Stimulated activated CD8-positive, alpha-beta memory T cell treated with anti-CD3 and anti-CD28 coated beads, Interleukin-7, amount 100 ng/mL, for 4 hours (primary cell): ENCODE data around the gene TMEM72.

Experiments
- DNase-seq, 2 donors: peaks; one replicate each; pipeline ENCODE4 v3.0.0-alpha.2; 2020; ENCODE audit warnings: low read depth in 2 of 2

Gene TMEM72

DNA sequence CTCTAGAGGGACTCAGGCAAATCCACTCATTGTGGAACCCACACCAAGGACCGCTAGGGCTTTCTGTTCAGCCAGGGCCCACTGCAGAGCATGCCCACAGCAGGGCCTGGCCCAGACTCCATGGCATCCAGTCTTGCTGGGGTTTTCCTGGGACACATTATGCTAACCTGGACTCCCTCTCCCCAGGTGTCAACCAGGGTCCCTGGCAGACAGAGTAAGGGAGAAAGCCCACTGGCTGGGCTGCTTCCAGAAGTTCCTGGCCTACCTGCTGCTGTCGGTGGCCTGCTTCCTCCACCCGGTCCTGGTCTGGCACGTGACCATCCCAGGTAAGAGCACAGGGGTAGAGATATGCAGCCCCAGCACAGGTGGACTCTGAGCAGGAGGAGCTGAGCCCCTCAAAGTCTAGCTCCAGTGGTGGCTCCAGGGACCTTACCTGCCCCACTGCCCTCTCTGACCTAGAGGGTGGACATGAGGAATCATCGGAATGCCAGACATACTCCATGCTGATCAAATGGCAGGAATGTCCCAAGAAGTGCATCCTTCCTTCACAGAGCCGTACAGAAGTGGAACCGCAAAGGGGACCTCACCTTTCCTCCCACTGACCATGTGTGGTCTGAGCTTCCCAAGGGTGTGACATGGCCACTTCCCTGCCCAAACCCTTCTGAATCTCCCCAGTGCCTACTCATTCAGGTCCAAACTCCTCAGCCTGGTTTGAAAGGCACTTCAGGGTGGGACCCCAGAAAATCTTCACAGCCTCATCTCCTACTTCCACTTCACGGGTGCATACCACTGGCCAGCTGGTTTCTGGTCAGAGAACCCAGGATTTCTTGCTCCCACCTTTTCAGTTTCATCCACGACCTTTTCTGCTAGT lies 22.5 kb downstream of the TMEM72 start:
- no peak for DNase-seq

DNA sequence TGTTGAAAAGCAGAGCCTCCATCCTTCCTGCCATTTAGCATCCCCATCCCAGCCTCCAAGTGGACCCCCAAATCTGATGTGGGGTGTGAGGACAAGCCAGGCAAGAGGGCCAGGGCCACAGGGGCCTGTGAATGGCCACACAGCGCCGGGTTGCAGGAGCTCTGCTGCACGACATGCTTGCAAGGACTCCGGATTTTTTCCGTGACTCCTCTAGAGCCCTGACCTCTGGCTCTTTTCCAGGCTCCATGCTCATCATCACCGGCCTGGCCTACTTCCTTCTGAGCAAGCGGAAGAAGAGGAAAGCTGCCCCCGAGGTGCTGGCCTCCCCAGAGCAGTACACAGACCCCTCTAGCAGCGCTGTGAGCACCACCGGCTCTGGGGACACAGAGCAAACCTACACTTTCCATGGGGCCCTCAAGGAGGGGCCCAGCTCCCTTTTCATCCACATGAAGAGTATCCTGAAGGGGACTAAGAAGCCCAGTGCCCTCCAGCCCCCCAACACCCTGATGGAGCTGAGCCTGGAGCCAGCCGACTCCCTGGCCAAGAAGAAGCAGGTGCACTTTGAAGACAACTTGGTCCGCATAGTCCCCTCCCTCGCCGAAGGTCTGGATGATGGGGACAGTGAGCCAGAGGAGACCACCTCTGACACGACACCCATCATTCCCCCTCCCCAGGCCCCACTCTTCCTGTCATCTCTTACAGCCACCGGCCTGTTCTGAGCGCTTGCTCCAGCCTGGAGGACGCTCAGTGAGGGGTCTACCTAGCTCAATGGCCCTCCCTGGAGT lies 23.5 kb downstream of the TMEM72 start:
- DNase-seq: no peak

DNA sequence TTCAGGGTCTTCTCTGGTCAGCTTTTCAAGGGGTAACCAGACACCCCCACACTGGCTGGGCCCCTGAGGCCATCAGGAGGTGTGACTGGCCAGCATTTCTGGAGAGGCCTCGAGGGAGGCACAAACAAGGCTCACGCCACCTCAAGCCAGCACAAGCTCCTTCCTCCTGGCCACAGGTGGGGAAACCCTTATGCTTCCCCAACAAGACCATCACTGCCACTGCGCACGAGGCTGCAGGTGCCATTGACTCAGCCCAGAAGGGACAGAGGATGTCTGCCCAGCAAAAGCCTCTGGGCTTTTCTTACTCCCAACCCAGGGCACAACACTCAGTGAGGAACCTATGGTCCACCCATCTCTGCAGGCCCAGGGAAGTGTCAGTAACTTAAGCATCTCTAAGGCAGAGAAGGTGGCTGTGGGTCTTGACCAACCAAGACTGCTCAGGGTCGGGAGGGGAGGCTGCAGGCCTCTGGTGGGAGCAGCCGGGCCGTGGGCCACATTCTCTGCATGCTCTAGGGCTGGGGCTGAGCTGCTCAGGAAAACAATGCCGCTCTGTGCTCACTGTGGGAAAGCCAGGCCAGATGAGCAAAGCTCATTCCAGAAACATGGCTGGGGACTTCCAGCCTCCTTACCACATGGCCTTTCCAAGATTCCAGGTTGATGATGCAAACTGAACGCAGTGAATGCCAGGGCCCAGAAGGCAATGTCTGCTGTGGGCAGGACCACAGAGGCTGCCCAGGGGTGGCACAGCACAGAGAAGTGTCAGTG lies 24.2 kb downstream of the TMEM72 start:
- no peak for DNase-seq

DNA sequence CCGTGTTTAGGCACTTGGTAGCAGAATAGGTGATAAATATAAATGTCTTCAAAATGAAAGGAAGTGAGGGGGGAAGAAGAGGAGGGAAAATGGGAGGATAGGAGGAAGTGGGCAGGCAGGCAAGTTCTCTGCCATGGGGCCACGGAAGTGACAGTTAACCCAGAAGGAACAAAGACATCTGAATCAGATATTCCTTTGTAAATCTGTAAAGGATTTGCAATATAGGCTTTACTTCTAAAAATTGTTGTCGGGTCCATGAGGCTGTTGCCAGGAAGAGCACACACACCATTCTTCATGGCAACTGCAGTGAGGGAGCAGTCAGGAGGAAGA lies 24.8 kb downstream of the TMEM72 start:
- no peak for DNase-seq

DNA sequence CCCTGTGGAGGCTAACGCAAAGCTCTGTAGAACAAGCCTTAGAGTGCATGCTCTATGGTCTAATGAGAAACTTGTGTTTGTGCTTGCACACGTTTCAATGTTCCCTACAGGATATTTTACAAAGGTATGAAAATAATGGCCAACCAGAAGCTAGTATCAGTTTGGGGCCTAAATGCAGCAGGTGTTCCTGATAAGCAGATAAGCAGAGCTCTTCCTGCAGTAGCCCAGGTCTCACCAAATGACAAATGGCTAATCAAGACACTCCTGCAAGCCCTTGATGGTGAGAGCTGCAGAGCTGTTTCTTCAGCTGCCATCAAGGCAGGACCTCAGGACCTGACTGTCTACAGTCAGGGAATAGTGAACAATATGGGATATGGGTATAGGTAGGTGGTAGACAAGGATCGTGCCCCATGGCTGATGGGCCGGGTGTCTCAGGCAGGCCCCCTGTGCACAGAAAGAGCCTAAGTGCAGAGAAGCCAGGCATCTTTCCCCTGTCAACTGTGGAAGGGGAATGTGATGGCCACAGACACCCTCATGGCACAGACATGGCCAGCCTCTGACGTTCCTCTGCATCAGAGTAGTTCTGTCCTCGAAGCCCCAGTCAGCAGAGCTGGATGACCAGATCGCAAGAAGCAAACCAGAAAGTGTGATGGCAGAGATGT lies 25.3 kb downstream of the TMEM72 start:
- DNase-seq: no peak

DNA sequence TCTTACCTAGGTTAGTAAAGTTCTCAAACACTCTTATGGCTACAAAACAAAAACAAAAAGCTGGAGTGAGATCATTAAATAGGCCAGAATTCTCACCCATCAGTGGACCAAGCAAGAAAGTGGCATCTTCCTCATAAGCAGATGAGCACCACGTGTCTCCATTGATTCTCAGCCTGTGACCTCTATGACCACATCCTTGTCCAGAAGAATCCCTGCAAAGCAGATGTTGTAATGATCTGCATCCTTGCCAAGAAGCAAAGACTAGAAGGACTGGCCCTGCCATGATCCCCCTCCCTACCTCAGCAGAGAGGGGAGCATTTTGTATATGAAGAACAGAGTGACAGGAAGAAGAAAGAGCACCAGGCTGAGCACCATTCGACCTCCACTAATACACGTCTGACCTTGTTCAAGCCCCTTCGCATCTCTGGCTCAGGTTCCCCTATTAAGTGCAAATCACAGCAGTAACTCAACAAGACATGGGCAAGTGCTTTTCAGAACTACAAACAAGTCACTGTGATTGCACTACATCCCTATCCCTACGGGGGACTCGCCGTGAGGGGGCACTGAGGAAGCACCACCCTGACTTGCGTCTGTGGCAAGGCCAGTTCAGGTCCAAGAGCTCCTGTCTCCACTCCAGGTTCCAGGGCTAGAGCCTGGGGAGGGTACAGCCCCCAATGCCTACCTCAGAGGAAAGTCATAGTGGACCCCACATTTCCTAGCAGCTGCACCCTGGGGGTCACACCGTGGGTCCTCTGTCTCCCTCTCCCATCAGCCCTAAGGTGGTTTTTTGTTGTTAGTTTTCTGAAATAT lies 26.3 kb downstream of the TMEM72 start:
- no peak for DNase-seq

DNA sequence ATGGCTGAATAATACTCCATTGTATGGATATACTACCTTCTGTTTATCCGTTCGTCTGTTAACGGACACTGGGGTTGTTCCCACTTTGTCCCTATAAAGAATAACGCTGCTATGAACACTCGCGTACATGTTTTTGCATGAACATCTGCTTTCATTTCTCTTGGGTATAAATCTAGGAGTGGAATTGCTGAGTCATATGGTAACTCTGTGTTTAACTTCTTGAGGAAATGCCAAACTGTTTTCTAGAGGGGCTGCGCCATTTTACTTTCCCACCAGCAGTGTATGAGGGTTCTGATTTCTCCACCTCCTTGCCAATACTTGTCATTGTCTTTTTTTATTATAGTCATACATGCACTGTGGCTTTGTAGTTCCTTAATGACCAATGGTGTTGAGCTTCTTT lies 27.8 kb downstream of the TMEM72 start:
- no peak for DNase-seq

DNA sequence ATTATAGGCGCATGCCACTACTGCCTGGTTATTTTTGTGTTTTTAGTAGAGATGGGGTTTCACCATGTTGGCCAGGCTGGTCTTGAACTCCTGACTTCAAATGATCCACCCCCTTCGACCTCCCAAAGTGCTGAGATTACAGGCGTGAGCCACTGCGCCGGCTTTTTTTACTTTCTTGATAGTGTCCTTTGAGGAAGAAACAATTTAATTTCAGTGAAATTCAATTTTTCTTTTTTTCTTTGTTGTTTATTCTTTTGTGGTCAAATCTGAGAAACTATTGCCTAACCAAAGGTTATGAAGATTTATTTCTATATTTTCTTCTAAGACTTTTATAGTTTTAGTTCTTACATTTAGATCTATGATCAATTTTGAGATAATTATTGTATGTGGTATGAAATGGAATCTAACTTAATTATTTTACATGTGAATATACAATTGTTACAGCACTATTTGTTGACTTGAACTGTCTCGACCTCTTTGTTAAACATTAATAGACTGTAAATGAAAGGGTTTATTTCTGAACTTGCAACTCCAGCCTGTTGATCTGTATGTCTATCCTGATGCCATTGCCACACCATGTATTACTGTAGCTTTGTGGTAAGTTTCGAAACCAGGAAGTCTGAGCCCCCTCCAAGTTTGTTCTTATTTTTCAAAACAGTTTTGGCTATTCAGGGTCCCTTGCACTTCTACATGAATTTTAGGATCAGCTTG lies 28.7 kb downstream of the TMEM72 start:
- no peak for DNase-seq

DNA sequence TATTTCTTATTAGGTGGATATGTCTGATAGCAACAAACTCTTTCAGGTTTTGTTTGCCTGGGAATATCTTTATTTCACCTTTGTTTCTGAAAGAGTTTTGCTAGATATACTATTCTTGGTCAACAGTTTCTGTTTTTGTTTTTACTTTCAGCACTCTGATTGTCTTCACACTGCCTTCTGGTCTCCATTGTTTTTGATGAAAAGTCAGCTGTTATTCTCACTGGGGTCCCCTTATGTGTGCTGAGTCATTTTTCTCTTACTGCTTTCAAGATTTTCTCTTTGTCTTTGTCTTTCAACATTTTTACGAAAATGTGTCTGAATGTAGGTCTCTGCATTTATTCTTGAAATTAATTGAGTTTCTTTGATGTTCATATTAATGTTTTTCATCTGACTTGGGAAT lies 33.2 kb downstream of the TMEM72 start:
- no peak for DNase-seq

DNA sequence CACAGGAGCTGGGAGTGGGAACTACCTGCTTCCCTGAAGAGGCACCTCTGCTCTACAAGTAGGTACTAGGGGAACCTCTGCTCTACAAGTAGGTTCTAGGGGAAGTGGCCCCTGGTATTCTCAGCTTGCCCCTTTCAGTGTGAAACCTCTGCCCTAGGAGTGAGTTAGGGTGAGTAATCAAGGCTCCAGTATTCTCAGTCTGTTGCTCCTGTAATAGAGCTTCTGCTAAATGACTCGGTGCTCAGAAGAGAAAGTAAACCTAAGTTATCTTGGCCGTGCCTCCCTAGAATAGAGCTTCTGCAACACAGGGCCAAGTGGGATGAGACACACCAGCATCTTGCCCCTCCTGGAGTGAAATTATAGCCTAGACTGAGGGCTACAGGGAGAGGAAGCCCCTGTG lies 35.1 kb downstream of the TMEM72 start:
- no peak for DNase-seq

DNA sequence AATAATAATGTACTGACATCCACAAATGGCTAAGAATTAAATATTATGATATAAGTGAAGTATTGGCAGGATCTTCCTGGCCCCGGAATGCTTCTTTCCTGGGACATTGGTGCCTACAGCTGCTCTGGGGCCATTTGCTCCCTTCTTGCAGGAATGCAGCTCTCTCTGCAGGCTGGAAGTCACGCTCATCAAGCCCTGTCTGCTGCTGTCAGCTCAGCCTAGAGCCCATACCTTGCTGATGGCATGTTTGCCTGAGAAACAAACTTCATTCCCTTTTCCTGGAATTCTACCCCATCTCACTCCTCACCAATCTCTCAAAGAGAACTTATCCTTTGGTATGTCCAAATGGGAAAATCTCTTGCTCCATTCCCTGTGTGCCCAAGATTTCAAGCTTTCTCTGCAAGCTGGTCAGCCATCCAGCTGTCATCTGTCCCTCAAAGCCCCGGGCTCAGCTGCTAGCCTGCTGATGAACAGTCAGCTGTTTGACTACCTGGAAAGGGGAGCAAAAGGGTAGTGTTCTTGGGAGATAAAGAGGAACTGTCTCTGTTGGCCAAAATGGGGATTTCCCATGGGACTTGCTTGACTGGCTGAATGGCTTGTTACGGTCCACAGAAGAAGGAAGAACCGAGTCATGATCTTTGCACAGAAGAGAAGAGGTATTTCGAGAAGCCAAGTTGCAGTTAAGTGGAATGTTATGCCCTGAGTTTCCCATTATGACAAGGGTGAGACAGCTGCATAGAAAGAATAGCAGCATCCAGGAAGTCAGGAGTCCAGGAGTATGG lies 36.4 kb downstream of the TMEM72 start:
- DNase-seq: no peak

DNA sequence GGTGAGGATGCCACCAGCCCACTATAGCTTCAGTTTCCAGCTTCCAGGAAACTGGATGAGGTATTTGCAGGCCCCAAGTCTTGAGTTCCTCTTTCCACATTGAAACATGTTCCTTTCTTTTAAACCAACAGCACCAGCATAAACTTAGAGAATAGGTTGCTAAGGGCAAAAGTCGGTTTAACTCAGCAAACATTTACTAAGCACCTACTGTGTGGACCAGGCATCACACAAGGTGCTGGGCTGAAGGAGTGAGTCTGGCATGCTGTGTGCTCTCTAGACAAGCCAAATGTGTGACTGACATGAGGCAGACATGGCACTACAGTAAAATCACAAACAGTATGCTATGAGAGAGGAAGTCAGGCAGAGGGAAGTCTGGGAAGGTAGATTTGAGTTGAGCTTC lies 37.5 kb downstream of the TMEM72 start:
- no peak for DNase-seq

DNA sequence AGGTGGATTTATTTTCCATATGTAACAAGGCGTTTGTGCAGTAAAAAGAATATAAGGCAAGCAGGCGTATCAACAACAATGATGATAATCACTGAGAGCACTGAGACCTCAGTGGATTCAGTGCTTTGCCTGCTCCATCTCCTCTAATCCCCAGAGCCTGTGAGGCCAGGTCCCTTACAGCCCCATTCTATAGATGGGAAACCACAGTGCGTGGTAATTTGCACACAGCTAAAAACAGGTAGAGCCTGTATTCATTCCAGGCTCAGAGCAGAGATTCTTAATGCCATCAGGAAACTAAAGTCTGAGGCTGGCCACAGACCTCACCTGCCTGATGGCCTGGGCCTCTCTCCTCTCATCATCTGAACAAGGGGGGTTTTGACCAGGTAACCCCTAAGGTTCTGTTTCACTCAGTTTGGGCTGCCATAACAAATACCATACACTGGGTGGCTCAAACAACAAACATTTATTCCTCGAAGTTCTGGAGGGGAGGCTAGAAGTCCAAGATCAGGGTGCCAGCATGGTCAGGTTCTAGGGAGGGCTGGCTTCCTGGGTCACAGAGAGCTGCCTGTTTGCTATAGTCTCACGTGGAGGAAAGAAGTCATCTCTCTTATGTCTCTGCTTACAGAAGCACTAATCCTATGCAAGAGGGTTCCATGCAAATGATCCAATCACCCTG lies 38.1 kb downstream of the TMEM72 start:
- no peak for DNase-seq

DNA sequence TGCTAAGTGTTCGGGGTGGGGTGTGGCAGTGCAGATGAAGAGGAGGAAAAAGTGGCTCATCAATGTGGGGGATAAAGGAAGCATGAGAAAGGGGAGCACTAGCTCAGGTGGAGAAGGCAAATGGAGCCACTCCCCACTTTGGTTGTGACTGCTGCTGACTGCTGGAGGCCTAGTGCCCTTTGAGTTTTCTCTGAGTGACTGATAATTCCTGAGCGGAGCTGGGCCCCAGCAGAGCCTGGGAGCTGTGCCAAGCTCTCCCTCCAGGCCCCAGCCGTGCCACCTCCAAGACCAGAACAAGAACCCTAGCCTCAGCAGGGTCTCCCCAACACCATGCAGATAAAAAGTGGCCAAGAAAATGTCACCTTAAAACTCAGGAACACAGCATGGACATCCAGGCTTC lies 38.8 kb downstream of the TMEM72 start:
- DNase-seq: no peak

DNA sequence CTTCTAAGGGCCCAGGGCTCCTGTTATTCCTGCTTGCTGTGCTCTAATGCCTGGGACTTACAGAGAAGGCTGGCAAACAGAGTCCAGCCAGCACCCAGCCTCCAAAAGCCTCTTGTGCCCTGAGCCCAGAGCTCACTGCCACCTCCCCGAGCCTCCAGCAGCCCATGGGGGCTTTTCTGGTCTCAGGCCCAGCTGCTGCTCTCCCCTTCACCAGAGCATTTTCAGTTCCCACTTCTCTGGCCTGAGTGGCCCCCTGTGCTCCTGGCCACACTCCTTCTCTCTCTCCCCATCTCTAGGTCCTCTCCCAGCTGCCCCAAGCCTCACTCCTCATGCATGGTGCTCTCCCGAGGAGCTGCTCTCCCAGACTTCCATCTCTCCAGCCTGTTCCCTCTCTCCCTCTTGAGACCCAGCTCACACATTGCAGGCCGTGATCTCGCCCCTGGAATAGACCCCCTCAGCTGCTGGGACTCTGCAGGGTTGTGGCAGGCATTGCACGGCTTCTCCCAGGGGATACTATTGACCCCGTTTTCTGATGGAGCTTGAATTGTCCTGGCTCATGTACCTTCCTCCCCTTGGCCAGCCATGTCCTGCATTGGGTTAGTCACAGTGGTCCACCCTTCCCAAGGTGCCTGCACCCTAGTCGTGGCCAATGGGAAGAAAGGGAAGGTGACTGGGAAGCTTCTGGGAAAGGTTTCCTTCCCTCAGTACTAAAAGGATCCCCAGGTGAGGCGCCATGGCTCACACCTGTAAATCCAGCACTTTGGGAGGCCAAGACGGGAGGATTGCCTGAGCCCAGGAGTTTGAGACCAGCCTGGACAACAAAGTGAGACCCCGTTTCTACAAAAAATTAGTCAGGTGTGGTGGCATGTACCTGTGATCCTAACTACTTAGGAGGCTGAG lies 39.4 kb downstream of the TMEM72 start:
- DNase-seq: no peak

DNA sequence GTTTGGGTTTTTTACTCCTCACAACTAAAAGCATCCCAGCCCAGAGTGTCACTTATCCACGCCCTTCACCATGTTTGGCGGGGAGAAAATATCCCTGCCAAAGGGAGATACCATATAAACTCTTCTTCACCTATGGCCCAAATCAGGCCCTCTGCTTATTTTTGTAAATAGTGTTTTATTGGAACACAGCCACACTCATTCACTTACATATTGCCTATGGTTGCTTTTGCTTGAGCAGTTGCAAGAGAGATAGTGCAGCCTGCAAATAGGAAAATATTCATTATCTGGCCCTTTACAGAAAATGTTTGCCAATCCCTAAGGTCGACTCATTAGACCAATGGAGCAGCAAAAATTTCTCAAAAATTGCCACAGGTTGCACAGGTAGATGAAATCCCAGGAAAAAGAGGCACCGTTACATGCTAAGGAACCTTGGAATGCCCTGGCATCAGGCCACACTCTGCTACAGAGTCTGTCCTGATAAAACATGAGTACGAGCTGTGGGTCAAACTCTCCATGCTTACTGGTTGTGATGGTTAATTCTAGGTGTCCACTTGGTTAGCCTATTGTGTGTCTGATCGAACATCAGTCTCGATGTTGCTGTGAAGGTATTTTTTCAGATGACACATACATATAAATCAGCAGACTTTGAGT lies 40.6 kb downstream of the TMEM72 start:
- no peak for DNase-seq

DNA sequence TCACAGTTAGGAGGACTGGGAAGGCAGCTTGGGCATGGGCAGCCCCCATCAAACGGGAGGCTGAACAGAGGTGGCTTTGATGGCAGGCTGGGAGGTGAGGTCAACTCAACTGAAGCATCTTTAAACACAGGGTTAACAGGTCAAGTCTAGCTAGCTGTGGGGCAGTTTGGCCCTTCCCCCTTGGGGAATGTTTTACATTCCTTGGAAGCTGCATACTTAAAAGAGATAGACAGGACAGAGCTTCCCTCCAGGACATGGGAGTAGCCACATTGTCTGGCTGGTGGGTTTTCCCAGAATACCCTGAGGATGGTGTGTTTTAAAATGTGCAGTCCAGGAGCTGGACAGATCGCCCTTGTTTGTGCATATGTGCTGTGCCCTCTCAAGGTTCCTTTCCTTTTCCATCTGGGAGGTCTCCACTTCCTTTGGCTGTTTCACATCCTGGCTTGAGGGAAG lies 41.7 kb downstream of the TMEM72 start:
- no peak for DNase-seq
